Iris pigment epithelial cell (primary cell): ENCODE data around the gene ZNF892.

ENCODE experiments used
- DNase-seq: peaks from one replicate; pipeline ENCODE4 v3.0.0-alpha.2; 2011; ENCODE audit warnings: low read depth

ZNF892 gene

DNA sequence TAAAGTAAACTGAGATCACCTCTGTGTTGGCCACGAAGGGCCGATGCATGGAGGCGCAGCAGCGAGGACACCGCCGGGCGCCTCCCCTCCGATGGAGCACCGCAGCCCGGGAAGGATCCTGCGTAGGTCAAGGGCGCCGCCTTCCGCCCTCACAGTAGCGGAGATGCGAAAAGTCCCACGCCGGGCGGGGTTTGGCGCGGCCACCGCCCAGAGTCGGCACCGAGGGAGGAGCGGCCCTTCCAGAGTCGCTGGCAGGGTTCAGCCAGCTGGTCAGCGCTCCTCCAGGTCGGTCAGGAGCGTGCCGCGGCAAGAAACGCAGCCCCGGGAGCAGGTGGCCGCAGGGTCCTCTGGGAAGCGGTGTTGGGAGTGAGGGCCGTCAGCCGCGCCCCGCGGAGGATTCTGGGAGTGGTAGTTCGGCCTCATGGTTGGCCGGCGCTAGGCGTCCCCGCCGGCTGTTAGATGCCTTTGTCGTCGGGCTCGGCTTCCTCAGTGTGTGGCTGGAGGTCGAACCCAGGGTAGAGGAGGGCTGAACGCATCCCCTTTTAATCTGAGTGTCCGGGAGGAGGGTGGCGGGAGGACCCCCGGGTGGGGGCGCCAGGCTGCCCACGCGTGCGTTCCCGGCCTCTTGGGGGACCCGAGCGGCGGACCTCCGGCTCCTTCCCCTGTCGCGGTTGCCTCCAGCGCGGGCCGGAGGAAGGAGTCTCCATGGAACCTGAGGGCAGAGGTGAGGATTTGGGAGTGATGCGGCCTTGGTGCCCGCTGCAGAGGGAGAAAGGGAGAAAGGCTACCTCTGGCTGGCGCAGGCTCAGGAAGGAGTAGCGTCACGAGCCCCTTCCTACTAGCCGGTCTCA, at the start of gene ZNF892:
TSS of gene ZNF892 (plus strand) at position 411 of the 851 bp plus-strand sequence. CDS start at position 706, 295 bp downstream.
- peak; percentile 91 for DNase-seq

DNA sequence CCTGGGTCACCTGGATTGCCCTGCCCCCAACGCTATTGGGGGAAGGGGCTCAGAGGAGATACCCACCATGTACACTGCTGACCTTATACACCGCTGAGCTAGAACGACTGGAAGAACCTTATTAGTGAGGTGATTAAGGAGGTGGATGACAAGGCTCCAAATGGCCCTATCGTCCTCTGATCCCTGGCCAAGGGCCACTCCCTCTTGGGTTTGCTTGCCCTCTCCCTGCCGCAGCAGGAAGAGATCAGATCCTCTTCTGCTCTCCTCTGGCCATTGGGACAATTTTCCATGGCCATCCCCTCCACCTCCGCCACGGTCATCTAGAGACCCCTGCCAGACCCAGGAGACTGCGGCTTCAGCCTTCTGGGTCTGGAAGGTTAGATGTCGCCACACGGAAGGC, 48.9 kb upstream of the ZNF892 start:
- DNase-seq: no peak

DNA sequence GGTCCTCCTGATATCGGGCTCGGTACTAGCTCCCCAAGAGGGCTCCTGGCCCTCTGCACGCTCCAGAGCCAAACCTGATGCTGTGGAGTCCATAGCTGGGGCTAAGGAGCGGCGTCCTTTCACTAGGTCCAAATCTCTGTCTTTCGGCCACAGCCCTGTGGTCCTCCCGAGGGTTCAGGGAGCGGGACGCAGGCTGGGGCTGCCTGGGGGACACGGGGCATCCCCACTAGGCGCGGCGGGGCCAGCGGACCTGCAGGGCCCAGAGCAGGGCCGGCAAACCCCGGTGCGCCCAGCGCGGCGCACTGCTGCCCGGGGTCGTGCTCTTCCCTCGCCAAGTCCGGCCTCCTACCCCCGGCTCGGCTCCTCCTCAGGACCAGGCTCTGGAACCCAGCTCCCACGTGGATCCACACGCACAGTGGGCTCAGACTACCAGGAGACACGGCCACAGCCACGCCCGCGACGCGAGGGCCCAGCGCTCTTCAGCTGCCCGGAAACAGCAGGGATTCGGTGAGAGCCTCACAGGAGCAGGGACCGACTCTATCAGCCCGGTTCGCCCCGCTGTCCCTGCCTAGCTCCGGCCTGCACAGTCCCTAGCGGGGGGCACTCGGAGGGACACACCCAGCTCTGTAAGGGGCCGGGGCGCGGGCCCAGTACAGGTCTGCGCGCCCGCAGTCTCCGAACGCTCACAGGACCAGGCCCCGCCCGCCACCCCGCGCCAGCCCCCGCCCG, 48.3 kb upstream of the ZNF892 start:
- peak; percentile 53 for DNase-seq

DNA sequence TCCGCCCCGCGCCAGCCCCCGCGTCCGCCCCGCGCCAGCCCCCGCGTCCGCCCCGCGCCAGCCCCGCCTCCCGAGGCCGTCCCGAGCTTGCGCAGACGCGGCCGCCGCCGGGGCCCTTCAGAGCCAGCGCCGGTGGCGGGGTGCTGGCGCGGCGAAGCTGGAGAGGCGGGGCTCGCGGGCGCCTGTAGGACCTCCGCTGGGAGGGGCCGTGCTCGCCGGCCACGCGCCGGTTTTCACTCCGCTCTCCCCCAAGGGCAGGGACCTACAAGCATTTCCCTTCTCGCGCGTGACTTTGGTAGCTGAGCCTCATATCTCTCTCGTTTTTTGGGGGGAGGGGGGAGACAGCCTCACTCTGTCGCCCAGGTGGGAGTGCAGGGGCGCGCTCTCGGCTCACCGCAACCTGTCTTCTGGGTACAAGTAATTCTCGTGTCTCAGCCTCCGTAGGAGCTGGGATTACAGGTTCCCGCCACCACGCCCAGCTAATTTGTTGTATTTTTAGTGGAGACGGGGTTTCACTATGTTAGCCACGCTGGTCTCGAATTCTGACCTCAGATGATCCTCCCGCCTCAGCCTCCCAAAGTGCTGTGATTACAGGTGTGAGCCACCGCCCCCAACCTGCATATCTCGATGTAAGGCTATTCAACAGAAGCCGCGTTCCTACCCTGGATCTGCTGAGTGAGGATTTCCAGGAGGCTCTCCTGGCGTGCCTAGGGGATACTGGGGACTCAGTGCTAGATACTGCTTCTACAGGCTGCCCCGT, 47.5 kb upstream of the ZNF892 start, which contains the start of gene ZNF514:
TSS of gene ZNF514 (minus strand) at position 159 of the 760 bp plus-strand sequence. CDS start 6,595 bp downstream, outside the sequence.
- DNase-seq: peak; percentile 87

DNA sequence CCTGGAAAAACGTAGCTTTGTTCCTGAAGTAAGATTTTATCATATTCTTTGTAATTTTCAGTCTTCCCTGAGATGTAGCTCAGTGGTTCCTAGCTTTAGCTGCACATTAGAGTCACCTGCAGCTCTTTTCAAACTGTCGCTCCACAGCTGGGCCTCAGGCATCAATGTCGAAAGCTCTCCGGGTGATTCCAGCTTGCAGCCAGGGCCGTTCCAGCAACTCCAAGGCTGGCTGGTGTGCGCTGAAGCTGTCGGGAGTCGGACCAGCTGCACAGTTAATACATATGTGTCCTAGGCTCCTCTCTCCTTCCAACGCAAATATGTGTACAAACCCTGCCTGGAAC, 42.3 kb upstream of the ZNF892 start:
- no peak for DNase-seq

DNA sequence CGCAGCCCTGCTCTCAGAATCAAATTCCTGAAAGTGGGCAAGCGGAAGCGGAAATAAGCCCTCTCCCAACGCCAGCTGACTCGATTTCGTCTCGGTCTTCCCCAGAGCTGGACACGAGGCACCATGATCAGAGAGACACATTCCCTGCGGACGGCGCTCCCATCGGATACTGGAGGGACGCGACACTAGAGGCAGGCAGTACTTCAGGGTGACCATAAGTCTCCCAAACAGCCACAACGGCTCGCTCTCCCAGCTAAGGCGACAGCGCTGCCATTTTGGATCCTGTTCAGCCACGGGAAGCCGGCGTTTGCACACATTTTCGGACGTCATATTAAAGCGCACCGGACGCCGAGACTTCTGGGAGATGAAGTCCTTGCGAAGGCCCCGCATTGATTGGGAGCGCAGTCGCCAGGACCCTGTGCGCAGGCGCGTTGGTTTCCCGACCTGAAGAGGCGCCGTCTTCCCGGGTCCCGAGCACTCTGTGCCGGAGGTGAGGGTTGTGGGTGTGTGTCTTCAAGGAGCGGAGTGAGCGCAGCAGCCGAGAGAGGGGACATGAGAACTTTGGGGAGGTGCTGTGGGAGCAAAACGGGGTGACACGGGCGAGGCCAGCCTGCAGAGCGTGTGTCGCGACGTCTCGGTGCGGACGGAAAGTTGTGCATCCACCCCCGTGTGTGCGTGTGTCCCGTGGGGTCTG, 41.8 kb upstream of the ZNF892 start, which contains the start of gene ZNF2:
TSS of gene ZNF2 (plus strand) at position 439 of the 694 bp plus-strand sequence. CDS start 10,418 bp downstream, outside the sequence.
- DNase-seq: peak; percentile 99

DNA sequence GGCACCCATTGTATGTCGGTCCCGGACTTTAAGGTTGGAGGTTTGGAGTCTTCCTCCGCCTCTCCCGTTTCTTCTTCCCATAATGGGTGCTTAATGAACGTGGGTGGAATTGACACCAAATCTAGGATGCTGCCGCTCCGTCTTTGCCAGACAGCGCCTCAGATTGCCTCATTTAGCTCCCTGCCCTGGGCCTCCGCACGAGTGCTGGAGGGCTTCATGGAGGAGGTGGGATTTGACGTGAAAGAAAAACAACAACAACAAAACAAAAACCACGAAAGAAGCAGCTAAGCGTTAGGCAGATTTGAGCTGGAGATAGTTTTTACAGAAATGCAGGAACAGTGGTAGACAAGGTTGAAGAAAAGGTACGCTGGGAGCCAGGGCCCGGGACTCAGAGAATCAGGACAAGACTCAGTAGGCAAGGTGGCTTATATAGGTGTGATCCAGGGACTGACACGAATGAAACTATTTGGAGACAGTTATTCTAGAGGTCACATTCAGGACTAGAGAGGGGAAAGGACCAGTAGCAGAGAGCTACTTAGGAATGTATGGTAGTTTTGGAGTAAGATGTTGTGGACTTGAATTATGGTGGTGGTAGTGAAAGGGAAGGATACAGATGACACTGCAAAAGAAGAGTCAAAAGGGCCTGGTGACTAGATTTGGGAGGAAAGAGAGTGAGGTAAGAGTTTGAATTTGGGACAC, 41.1 kb upstream of the ZNF892 start:
- DNase-seq: no peak

DNA sequence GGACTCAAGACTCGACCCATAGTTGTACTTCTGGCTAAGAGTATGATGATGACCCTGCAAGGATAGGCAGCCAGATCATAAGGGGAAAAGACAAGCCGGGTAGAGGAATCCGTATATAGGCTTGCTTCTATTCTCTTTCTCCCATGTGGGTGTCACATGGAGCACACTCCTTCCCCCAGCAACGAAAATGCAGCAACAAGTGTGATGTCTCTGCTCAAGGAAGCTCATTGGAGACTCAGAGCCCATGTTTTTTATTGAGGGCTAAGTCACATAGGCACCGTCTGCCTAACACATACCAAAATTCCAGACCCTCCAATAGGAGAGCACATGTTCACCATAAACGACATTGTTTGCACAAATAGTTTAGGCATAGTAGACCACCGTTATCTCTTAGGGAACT, 35.4 kb upstream of the ZNF892 start:
- no peak for DNase-seq

DNA sequence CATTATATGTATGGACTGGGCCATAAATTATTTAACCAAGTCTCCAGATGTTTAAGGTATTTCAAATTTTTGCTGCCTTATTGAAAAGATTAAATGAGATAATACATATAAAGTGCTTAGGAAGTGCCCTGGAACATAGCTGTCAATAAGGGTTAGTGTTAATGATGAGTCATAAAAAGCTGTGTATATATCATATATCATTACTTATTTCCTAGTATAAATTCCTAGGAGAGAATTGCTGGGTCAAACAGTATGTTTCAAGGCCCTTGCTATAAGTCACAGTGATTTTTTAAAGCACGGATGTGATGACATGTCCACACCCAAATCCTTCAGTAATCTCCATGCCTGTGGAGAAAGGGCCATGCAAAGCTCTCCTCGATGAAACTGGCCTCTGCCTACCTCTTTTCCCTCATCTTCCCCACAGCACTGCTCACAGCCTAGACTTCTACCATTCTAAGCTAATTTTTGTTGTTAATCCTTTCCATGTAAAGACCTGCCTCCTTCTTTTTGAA, 33.2 kb upstream of the ZNF892 start:
- peak; percentile 52 for DNase-seq

DNA sequence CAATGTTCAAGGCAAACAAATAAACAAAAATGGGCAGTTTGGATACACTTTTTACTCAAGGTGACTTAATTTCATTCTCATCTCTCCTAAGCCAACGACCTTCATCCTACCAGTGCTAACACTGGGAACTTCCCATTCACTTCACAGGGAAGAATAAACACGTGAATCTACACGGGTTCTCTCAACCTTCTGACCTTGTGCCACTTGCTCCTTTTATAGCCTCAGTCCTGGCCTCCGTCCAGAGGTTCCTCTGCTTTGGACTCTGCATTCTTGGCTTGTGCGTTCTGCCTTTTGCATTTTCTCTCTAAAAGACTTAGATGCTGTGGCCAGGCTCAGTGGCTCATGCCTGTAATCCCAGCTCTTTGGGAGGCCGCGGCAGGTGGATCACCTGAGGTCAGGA, 27.9 kb upstream of the ZNF892 start:
- no peak for DNase-seq

DNA sequence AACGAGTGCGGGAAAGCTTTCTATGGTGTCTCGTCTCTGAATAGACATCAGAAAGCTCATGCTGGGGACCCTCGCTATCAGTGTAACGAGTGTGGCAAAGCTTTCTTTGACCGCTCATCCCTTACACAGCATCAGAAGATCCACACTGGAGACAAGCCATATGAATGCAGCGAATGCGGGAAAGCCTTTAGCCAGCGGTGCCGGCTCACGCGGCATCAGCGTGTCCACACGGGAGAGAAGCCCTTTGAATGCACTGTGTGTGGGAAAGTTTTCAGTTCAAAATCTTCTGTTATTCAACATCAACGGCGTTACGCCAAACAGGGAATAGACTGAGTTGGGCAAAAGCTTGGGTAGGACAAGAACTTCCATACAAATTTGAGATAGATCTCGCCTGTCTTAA, 25.5 kb upstream of the ZNF892 start:
- DNase-seq: no peak

DNA sequence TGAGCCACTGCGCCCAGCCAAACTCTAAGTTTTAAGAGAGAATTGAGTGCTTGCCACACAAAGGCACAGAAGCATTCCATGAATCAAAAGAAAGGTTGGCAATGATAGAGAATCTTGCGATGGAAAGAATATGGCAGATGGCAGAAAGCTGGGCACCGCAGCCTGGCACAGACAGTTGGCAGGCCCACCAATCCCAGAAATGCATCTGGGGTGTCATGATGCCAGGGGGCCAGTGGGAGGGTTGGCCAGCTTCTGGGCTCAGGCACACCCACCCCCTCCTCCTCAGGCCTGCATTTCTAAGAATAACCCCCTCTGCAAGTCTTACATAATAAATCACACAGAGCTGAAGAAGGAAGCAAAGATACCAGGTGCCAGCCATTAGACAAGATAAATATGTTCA, 22.1 kb upstream of the ZNF892 start:
- no peak for DNase-seq

DNA sequence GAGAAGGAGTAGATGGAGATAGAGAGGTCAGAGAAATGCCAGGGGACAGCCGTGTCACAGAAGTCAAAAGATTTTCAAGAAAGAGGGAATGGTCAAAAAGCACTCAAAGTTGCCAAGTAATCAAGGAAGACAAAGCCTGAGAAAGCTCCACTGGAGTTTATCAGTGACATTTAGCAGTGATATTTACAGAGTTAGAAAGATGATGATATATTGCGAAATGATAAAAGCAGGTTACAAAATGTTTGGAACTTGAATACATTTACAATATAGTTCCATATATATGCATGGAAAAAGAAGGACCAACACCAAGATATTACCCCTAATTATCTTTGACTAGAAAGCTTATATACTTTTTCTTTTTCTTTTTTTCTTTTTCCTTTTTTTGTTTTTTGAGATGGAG, 21.3 kb upstream of the ZNF892 start:
- DNase-seq: no peak

DNA sequence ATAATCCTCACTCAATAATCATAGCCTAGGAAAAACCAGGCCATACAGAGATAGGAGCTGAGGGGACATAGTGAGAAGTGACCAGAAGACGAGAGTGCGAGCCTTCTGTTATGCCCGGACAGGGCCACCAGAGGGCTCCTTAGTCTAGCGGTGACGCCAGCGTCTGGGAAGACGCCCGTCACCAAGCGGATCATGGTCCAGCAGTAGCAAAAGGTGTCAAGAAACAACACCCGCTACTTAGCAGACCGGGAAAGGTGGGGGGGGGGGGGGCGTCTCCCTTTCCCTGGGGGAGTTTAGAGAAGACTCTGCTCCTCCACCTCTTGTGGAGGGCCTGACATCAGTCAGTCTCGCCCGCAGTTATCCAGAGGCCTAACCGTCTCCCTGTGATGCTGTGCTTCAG, 14.4 kb upstream of the ZNF892 start:
- peak; percentile 12 for DNase-seq

DNA sequence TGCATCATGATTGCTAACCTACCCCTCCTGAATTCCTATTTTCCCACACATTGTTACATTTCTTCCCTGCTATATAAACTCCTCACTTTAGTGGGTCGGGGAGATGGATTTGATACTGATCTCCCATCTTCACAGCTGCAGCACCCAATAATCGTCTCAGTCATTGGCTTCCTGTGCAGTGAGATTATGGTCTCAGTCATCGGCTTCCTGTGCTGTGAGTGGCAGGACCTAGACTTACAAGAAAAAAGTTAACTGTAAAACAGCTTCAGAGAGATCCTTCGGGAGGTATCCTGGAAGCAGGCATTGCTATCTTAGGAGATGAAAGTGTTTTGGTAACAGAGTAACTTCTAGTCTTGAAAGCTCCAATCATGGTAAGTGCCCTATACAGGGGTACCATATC, 3.4 kb upstream of the ZNF892 start:
- no peak for DNase-seq

DNA sequence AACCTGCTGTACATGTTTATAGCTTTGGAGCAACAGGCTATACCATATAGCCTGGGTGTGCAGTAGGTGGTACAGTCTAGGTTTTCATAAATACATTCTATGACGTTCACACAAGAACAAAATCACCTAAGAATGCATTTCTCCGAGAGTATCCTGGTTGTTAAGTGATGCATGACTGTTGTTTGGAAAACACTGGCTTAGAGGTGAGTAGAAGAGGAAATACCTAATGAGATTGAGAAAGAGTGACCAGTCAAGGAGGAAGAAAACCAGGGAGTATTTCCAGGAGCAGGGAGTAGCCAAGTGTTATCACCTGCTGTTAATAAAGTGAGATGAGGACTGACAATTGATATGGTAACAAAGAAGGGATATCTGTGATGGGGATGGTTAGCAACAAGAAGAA, 2.9 kb upstream of the ZNF892 start:
- DNase-seq: no peak

DNA sequence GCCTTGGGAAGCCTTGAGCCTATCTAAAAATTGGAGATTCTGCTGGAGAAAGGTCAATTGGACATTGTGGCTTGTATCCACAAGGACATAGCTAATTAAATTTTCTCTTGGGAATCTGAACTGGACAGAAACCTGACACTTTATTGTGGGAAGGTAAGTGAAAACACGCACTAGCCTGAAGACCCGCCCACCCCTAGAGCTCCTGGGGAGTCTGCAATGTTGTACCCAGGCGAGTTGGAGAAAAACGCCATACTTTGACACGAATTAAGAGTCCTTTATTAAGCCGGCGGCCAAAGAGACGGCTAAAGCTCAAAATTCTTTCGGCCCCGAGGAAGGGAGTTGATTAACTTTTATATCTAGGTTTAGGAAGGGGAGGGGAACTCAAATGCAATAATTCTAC, 1.2 kb upstream of the ZNF892 start:
- no peak for DNase-seq

DNA sequence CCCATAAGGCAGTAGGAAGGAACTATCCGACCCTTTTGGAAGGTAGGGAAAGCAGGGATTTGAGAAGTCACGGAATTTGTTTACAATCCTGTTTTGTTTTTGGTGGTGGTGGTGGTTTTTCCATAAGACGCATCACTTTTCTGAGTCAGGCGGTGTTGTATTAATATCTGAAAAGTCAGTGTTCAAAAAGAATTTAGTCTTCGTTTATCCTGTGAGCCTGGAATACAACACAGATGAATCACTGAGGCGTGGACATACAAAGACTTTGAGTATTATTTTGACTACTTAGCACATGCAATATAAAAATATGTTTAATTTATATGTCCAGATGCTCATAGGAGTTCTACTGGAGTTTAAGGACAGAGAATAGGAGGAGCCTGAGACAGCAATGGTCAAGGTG, 785 bp downstream of the ZNF892 start:
- peak; percentile 55 for DNase-seq

DNA sequence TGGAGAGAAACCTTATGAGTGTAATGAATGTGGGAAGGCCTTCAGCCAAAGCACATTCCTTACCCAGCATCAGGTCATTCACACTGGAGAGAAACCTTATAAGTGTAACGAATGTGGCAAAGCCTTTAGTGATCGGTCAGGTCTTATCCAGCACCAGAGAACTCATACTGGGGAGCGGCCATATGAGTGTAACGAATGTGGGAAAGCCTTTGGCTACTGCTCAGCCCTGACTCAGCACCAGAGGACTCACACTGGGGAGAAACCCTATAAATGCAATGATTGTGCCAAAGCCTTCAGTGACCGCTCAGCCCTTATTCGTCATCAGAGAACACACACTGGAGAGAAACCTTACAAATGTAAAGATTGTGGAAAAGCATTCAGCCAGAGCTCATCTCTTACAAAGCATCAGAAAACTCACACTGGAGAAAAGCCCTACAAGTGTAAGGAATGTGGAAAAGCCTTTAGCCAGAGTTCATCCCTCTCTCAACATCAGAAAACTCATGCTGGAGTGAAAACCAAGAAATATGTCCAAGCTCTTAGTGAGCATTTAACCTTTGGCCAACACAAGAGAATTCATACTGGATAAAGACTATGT, 7.8 kb downstream of the ZNF892 start:
- DNase-seq: no peak

DNA sequence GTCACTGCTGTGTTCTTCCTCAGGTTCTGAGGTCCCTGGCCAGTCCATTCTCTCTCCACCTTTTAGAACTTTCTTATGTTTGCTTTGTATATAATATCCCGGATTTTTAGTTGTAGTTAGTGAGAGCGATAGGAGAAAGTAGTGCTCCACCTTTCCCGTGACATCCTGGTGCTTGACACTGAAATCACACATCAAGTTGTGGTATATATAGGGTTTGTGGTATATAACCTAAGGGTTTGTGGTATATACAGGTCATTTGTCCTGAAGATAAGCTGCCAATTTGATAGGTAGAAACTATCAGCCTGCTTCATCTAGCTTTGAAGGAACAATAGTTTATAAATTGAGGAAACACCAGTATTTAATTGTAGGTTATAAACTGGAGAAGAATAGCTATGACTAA, 13.1 kb downstream of the ZNF892 start:
- no peak for DNase-seq

DNA sequence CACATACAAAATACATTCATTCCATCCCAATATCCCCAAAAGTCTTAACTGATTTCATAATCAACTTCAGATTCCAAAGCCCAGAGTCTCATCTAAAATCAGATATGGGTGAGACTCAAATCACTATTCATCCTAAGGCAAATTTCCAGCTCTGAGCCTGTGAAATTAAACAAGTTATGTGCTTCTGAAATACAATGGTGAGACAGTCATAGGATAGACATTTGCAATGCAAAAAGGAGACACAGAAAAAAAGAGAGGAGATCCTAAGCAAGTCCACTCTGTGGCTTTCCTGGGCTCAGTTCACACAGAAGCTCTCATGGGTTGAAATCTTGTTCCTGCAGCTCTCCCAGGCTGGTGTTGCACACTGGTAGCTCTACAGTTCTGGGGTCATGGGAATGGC, 18.3 kb downstream of the ZNF892 start:
- peak; percentile 13 for DNase-seq
